HCT116 (cell line): Measurements from ENCODE around the gene CDK10. TPM values are rescaled to one million over a fixed set of nuclear protein-coding genes. Genes with fewer than 3 reads are reported as not detected.
"Not testable (repeated sequence)": the region's sequence is repeated elsewhere in the genome, so short reads cannot be mapped to it uniquely, and the experiment has no call there.

Source experiments
- ATAC-seq: fragments of 200-7000 bp; cut with Tn5 transposase; 2 replicates; pipeline ENCODE4 v1.9.1; 2020; ENCODE audit warnings: mild to moderate bottlenecking, moderate library complexity
- BruUV-seq: library from RNA; stranded (reverse); fragments of 400-500 nt; replicated peaks from 2 replicates; lab custom pipeline; 2021; lab: Mats Ljungman, UMichigan
- CTCF ChIA-PET: fragments of 300-600 bp; sonication (Branson Sonifier 250); formaldehyde crosslinking; loops from one replicate; lab custom pipeline; 2021; ENCODE audit warnings: antibody characterized with exemption; lab: Charles Lee
- POLR2A ChIA-PET: fragments of 300-600, 350-600 bp; sonication (Branson Sonifier 250); formaldehyde crosslinking; loops from one replicate; lab custom pipeline; 2021; ENCODE audit warnings: antibody characterized with exemption; lab: Charles Lee
- RAD21 ChIA-PET, 2 experiments: fragments of 300-600 bp; sonication (Branson Sonifier 250); formaldehyde crosslinking; loops; one replicate each; lab custom pipeline; 2023; ENCODE audit warnings: low total read pairs in 2 of 2; ENCODE audit not compliant: uncharacterized antibody in 2 of 2, unreplicated experiment in 2 of 2, low non-redundant PET in 1 of 2; lab: Charles Lee
- DNase-seq: peaks from one replicate; pipeline ENCODE4 v3.0.0-alpha.2; 2010; ENCODE audit warnings: low read depth, low spot score
- H2AFZ ChIP-seq: fragments of 200-600 bp; shearing (Covaris generic), sonication (generic); 2 replicates; pipeline ENCODE4 v1.6.1; 2017; ENCODE audit warnings: low read depth, mixed run types, mixed read lengths, antibody characterized with exemption, low read length; ENCODE audit not compliant: poor library complexity, severe bottlenecking
- H3K27ac ChIP-seq: 2 replicates; pipeline ENCODE4 v1.5.1; 2012; ENCODE audit warnings: low read depth, low read length
- H3K27me3 ChIP-seq: fragments of 200-600 bp; sonication (generic); 2 replicates; pipeline ENCODE4 v1.6.1; 2016; ENCODE audit warnings: mixed run types, low read length, mixed read lengths; ENCODE audit not compliant: insufficient read depth
- H3K36me3 ChIP-seq, 2 experiments: fragments of 200-500 bp in 1 of 2; fragments of 200-600 bp in 1 of 2; sonication (Bioruptor generic) in 1 of 2; sonication (generic) in 1 of 2; 2 replicates each; pipeline versions ENCODE4 v1.5.1 to v1.6.1; 2014 to 2016; ENCODE audit warnings: low read length in 2 of 2, inconsistent platforms in 1 of 2, mixed read lengths in 1 of 2, mixed run types in 1 of 2; ENCODE audit not compliant: insufficient read depth in 2 of 2, control insufficient read depth in 1 of 2
- H3K4me1 ChIP-seq, 2 experiments: fragments of 200-600 bp in 1 of 2; sonication (generic) in 1 of 2; 2 replicates each; pipeline versions ENCODE4 v1.5.1 to v1.6.1; 2012 to 2017; ENCODE audit warnings: low read length in 2 of 2, inconsistent platforms in 1 of 2, mild to moderate bottlenecking in 1 of 2, mixed read lengths in 1 of 2, mixed run types in 1 of 2, moderate library complexity in 1 of 2; ENCODE audit not compliant: insufficient read depth in 2 of 2, control insufficient read depth in 1 of 2
- H3K4me2 ChIP-seq: fragments of 200-600 bp; sonication (generic); 2 replicates; pipeline ENCODE4 v1.6.1; 2017; ENCODE audit warnings: mixed run types, low read length, mixed read lengths
- H3K4me3 ChIP-seq, 2 experiments: fragments of 200-600 bp in 1 of 2; sonication (generic) in 1 of 2; replicated peaks in 1 of 2; 2 replicates each; pipeline ENCODE4 v1.5.1; 2011 to 2016; ENCODE audit warnings: low read length in 2 of 2, control low read depth in 1 of 2, low read depth in 1 of 2, mild to moderate bottlenecking in 1 of 2, mixed read lengths in 1 of 2, mixed run types in 1 of 2
- H3K79me2 ChIP-seq: fragments of 200-600 bp; sonication (generic); 2 replicates; pipeline ENCODE4 v1.6.1; 2017; ENCODE audit warnings: mild to moderate bottlenecking, mixed run types, low read length, moderate library complexity, mixed read lengths; ENCODE audit not compliant: insufficient read depth
- H3K9ac ChIP-seq: fragments of 200-600 bp; sonication (generic); 2 replicates; pipeline ENCODE4 v1.6.1; 2016; ENCODE audit warnings: low read length, mixed read lengths
- H3K9me2 ChIP-seq: fragments of 200-600 bp; sonication (generic), shearing (Covaris generic); 2 replicates; pipeline ENCODE4 v1.6.1; 2017; ENCODE audit warnings: mixed run types, mild to moderate bottlenecking, moderate library complexity; ENCODE audit not compliant: insufficient read depth
- H3K9me3 ChIP-seq, 2 experiments: fragments of 200-500 bp in 1 of 2; fragments of 200-600 bp in 1 of 2; sonication (Bioruptor generic) in 1 of 2; sonication (generic) in 1 of 2; 2 replicates each; pipeline ENCODE4 v1.6.1; 2014 to 2017; ENCODE audit warnings: low read length in 2 of 2, mixed read lengths in 2 of 2, inconsistent platforms in 1 of 2, low read depth in 1 of 2, mild to moderate bottlenecking in 1 of 2, mixed run types in 1 of 2, moderate library complexity in 1 of 2; ENCODE audit not compliant: control insufficient read depth in 1 of 2, insufficient read depth in 1 of 2
- H4K20me1 ChIP-seq: fragments of 200-600 bp; sonication (generic), shearing (Covaris generic); 2 replicates; pipeline ENCODE4 v1.6.1; 2017; ENCODE audit warnings: mixed run types, mild to moderate bottlenecking, moderate library complexity; ENCODE audit not compliant: insufficient read depth
- JUND ChIP-seq: IDR thresholded peaks from 2 replicates; pipeline ENCODE4 v1.6.1; 2012
- POLR2AphosphoS5 ChIP-seq: IDR thresholded peaks from 2 replicates; pipeline ENCODE4 v1.6.1; 2011; ENCODE audit warnings: mild to moderate bottlenecking, low read depth, low read length, moderate library complexity
- intact Hi-C: fragments of 100-400 bp; cut with micrococcal nuclease; formaldehyde crosslinking; loops from 2 replicates; pipeline ENCODE4 v1.10.0; 2022
- total RNA-seq: library from RNA; stranded (reverse); gene quantifications from one replicate; pipeline ENCODE4 v1.2.1, GENCODE V29; 2021; ENCODE audit not compliant: unreplicated experiment
- TF ChIP-seq, protein P1 (sequence below): IDR thresholded peaks from 2 replicates; pipeline ENCODE4 v1.6.1; 2012

Gene CDK10
- total RNA-seq, 1 experiment from 2014 or later = 165 TPM

- peak; percentile 3; the same call in 1 of the 2 replicates for ATAC-seq
- BruUV-seq = no TSS peak
- POLR2A ChIA-PET = no interaction called here
These were observed 7.7 kb downstream of the CDK10 start for GRCh38 chr16:89693931-89694783.

GRCh38 chr16:89694784-89695085, 8.2 kb downstream of the CDK10 start:
- H3K9me3 ChIP-seq, RAD21 ChIA-PET, POLR2A ChIA-PET, DNase-seq, H2AFZ ChIP-seq, H3K27me3 ChIP-seq, H3K4me1 ChIP-seq, H3K9me2 ChIP-seq, CTCF ChIA-PET, H4K20me1 ChIP-seq, H3K4me2 ChIP-seq, H3K9ac ChIP-seq, H3K4me3 ChIP-seq, intact Hi-C loops, BruUV-seq, H3K27ac ChIP-seq: not testable (repeated sequence)
- ATAC-seq = peak; percentile 3; the same call in 1 of the 2 replicates
- Histone ChIP-seq H3K79me2 (peaks cover 14% of the 10 kb centered on the region), H3K36me3 (peaks cover 27 to 61% of the 10 kb centered on the region in 2 experiments; a peak in 3 of 4 replicates)

More at GRCh38 chr16:89693931-89694783, 7.7 kb downstream of the CDK10 start:
- Histone ChIP-seq H2AFZ (no peak overlapping the region), H4K20me1 (no peaks in the 10 kb centered on the region), H3K36me3 (peaks cover 30 to 64% of the 10 kb centered on the region in 2 experiments; a peak in 3 of 4 replicates), H3K9ac (no peak overlapping the region), H3K9me3 (no peaks in the 10 kb centered on the region), H3K4me2 (no peak overlapping the region), H3K9me2 (no peaks in the 10 kb centered on the region), H3K4me3 (no peak overlapping the region), H3K27ac (peak overlapping the region; percentile 3; the same call in 1 of the 2 replicates), H3K27me3 (no peaks in the 10 kb centered on the region), H3K4me1 (peaks cover under 1 to 2% of the 10 kb centered on the region in 2 experiments; a peak in 3 of 4 replicates), H3K79me2 (peaks cover 16% of the 10 kb centered on the region)
- ChIA-PET CTCF (no interaction called here), RAD21 (no interaction called here)
- TF ChIP-seq POLR2AphosphoS5 (peak; percentile 7; the same call in 1 of the 2 replicates), JUND (no peak)
- TF ChIP-seq, protein P1, sequence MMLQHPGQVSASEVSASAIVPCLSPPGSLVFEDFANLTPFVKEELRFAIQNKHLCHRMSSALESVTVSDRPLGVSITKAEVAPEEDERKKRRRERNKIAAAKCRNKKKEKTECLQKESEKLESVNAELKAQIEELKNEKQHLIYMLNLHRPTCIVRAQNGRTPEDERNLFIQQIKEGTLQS = no peak
- intact Hi-C loops = no loop called here
- DNase-seq = no peak
